ENCODE results near the gene FOXJ1.

FOXJ1 gene

DNA sequence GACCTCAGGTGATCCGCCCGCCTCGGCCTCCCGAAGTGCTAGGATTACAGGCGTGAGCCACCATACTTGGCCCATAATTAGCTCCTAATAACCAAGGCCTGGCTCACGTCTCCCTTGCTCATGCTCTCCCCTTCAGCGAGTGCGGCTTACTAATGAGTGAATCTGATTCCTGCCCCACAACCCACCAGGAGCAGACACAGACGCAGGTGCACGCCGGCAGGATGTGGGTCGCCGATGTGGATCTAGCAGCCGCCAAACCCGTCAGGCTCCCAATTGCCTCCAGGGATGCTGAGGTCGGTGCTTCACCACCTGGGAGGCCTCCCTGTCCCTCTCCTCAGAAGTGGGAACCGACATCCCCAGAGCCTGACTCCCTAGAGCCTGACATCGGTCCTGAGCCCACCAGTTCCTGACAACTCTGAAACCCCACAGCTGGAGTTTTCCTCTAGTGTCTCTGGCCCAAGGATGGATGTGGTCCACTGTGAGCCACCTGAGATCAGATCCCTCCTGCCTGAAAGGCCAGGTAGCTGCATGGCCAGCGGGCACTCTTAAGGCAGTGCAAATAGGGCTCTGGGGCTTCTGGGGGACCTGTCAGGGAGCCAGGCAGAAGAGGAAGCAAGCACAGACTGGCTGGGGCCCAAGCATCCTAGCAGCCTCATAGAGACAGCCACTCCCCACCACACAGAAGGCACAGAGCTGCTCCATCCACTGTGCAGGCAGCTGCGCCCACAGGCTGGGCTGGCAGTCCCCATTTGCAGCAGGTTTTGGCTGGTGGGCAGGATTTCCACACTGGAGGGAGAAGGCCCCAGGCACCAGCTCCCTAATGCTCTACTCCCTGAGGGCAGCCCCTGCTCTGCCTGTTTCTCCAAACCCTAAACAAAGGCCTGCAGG is 48.3 kb downstream of the FOXJ1 start:
- DNase-seq (ENCODE audit: low spot score) = no peak

DNA sequence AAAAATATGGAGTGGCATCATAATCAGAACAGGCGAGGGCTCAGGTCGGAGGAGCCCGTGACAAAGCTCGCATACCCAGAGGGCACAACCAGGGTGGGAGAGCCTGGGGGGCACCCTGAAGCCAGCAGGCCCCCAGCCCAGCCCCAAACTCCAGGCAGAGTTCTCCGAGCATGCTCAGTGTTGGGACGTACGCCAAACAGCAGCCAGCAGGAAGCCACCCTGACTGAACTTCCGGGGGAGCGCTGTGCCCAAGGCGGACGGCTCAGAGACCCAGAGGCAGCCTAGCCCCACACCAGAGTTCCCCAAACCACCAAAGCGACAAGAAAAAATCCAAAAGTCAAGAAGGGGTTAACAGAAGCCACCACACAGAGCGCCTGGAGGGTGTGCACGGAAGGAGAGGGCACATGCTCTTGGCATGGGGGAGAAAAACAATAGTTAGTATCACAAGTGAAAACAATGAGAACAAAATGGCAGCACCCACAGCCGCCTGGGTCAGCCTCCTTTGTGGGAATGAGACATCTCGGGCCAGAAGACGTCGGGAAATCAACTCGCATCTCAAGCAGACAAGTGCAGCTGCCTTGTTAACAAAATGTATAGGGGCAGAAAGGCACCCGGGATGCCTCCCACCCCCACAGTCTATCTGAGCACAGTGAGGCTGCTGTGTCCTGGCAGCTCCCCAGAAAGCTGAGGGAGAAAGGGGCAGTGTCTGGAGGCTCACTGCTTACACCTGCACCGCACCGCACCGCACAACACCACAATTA is 49.3 kb downstream of the FOXJ1 start:
- no peak for DNase-seq (ENCODE audit: low spot score)

DNA sequence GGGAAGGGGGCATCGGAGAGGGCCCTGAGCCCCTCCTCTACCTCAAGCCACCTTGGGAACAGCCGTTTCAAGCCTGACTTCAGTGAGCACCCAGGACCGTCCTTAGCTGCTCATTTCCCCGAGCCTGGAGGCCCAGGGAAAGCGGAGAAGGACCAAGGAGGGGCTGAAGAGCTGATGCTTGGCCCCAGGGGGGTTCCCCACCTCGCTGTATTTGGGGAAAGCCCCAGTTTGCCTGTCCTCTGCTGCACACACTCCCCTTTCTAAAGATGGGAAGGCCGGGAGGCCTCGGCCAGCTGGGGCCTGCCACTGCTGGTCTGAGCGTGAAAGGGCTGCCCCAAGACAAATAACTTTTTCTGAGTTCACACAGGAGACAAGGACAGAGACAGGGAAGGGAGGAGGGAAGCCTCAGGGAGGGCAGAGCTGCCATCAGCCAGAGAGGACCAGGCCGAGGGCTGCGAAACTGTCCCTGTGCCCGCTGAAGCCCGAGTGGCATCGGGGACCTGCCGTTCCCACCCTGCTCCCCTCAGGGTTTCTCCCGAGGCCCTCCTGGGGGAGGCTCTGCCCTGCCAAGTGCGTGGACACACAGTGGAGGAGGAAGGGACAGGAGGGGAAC is 50.4 kb downstream of the FOXJ1 start:
- DNase-seq (ENCODE audit: low spot score) = no peak

DNA sequence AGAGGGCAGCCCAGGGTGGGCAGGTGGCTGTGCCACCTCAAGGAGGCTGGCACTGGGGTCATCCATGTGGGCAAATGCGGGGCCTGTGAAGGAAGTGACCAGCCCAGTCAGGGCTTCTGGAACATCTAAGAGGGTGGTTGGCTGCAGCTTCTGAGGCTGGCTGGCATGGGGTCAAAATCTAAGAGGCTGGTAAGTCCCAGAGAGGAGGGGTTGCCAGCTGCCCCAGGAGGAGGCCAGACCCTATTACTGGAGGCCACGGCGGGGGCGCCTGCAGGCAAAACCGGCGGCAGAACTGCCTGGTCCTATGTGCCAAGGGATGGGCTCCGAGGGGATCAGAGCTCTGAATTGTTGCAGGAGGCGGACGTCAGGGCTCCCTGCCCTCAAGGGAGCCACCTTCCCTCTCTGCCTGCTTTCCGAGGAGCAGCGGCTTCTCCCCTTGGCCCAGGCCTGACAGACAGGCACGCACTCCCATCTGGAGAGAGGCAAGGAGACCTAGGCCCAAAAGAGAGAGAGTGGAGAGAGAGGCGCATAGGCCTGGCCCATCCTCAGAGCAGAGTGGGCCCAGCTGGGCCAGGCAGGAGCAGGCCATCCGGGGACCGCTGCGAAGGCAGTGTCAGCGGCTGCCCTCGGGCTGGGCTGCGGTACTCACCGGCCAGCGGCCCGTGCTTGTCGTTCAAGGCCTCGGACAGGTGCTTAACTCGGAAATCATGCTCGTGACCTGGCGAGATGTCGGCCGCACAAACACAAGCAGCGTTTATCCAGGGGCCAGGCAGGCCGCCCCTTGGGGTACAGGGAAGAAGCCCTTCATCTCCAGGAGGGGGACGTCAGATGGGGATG is 51.1 kb downstream of the FOXJ1 start:
- DNase-seq (ENCODE audit: low spot score) = no peak

DNA sequence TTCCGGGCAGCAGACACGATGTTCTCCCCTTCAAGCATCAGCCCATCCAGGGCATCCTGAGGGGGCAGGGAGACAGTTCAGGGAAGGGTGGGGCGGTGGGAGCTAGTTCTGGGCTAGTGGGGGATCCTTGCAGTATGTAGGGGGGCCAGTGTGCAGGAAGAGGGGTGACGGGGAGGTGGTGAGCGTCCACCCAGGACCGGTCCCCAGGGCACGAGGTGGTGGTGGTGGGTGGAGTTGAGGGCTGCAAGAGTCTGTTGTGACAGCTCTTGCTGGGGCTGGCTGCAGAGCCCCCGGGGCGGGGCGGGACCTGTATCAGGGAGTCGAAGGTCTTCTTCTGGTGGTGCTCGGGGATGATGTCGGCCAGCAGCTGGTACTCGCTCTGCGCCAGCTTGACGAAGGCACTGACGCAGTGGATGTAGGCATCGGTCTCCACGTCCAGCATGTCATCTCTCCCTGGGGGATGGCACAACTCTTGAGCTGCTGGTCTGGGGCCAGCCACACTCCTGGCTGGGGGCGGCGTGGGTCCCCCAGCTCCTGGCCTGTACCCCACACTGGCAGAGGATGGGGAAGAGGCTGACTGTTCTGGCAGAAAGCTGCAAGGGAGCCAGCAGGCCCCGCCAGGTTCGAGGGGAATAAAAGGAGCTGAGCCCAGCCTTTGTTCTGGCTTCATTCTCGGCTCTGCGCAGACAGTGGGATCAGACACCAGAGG is 52.0 kb downstream of the FOXJ1 start:
- no peak for DNase-seq (ENCODE audit: low spot score)

DNA sequence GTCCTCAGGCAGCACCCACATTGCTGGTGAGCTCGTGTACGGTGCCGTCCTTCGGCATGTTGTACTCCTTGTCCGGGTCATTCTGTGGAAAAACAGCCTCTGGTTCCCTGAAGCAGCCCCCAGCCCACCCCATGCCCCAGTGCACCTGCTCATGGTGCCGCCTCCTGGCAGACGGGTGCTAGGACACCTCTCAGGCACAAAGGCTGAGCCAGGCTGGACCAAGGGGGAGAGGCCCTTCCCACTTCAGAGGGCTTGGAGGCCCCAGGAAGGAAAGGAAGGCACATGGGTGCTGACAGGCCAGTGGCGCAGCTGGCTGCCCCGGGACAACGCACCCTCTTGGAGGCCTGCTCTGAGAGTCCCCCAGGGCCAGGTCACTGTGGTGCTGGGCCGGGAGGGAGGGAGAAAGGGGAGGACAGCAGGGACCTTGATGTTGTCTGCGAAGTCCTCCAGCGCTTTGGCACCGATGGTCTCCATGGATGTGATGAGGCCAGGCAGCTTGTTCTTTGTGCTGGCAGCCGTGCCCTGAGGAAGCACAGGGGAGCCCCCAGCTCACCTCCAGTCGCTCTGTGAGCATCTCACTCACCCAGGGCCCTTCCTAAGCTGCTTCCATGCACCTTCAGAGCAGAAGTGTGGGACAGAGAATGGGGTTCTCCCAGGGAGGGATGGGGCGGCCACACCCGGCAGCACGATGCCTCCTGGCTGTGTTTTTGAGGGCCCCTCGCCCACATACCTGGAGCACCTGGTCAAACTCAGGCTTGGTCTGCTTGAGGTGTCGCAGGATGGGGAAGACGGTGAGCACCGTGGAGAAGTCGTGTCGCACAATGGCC is 52.8 kb downstream of the FOXJ1 start:
- no peak for DNase-seq (ENCODE audit: low spot score)

DNA sequence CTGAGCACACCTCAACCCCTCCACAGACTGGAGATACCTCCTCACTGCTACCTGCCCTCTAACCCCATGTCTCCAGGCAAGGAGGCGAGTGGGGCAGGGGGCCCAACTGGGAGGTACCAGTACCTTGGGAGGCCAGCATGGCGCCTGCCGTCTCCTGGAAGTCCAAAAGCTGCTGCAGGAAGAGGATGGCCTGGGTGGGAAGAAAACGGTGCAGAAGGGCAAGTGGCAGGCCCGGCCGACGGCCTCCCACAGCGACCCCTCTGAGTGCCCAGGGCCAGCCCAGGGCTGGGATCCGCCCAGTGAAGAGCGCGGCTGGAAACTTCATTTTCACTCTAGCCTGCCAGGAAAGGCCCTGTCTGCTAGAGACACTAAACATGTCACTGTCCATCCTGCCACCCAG is 53.5 kb downstream of the FOXJ1 start:
- DNase-seq (ENCODE audit: low spot score) = no peak

DNA sequence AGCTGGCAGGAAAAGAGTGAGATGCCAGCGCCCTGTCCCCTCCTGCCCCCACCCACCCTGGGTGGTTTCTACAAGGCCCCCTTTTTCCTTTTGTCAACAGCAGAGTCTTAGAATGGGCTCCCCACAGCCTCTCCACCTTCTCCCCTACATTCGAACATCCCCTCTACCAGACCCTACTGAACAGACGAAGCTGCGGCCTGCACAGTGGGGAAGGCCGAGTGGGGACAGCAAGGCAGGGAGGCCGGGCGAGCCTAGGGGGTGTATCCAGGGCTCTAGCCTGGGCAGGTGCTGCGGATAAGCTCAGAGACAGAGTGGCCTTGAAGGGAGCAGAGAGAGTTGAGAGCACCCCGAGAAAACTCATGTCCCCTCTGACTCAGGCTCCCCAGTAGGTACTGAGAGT is 54.7 kb downstream of the FOXJ1 start:
- DNase-seq (ENCODE audit: low spot score) = no peak

Small RNA genes within 50 kb of the gene (small RNA-seq; reads per million reads assigned to genes)
- 0 to 0.03 reads per million in 2 experiments for gene MIR6868

All from SK-N-DZ (cell line).